T1000 (cell line): Measurements from ENCODE around the gene GTF2H3.
A peak's percentile ranks its signal among the peaks of the same experiment; 100 is the strongest.

Source experiments
- DNase-seq: peaks from one replicate; lab custom pipeline; 2025; ENCODE audit warnings: mixed read lengths; lab: John Stamatoyannopoulos, UW

GTF2H3 gene

GRCh38 chr12:123645380-123645779 lies 11.8 kb downstream of the GTF2H3 start:
- no peak for DNase-seq

DNA sequence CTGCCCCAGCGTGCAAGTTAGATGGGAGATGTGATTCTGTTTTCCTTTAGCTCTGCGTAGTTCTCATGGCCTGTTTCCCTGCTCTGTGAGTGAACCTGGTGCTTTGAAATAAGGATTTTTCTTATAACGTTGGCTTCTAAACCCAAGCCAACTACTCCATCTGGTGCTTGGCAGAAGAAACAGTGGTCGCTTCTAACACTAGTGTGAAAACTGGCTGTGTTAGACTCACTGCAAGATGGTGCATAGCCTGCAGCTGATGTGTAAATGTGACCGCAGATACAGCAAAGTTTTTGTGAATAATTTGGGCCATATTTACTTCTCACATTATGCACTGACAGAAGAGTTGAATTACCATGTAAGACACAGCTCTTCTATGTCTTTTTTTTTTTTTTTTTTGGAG lies 12.2 kb downstream of the GTF2H3 start:
- DNase-seq, result no peak

DNA sequence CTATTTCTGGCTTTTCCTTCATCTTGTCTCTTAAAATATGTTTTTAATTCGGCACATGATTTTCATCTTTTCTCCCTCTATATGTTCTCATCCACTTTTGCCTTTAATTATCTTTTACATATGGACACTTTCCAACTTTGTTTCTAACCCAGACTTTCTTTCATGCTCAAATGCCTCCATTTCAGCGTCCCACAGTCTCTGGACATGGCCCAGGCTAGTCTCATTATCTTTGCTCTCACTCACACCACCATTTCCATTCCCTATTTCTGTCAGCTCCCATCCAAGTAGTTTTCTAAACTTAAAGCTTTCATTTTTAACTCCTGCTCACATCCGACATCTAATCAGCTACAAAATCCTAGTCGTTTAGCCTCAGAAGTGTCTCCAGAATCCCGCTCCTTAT lies 14.8 kb downstream of the GTF2H3 start:
- no peak for DNase-seq

GRCh38 chr12:123654129-123654701 lies 20.6 kb downstream of the GTF2H3 start:
- DNase-seq, result no peak

- no peak for DNase-seq
These were observed 21.8 kb downstream of the GTF2H3 start for GRCh38 chr12:123655420-123655819.

GRCh38 chr12:123656392-123656791 lies 22.8 kb downstream of the GTF2H3 start:
- DNase-seq, result no peak

DNA sequence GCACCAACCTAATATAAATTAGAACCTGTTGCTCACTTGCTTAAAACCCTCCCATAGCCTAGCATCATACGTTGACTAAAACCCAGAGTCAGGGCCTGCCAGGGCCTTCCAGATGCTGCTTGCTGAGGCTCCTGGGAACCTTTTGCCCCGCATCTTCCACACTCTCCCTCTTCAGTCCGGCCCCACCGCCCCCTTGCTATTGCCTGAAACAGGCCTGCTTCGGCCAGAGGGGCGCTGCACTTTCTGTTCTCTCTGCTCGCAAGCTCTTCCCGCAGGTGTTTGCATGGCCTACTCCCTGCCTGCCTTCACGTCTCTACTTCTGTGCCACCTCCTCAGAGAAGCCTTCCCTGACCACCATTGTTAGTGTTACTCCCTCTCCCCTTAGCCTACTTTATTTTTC lies 23.6 kb downstream of the GTF2H3 start:
- DNase-seq, result no peak

DNA sequence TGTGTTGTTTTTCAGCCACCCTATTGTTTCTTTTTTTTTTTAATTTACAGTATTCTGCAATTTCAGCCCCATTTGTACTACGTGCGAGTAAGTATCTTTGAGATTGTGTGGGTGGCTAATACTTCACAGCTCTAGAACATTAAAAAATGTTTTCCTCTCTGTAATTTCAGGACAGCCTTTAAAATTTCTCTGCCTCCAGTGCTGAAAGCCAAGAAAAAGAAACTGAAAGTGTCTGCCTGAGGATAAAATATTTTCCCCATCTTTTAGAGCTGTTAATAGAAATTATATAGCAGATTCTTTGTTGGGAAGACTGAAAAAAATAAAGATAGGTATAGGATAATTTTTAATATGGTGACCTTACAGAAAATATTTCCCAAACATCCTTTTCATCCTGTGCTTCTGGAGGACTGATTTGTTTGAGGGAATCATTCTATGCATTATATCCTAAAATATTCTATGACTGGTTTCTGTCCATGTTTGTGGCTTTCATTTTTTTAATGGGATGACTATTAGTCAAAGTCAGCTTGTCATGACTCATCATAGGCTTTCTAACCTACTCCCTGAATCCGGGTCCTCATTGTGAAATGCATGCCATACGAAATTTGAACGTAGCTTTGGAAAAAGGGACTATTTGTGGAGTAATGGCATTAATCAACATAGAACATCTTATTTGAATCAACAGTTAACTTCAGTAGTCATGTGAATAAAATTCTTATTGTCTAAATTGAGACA lies 26.5 kb downstream of the GTF2H3 start:
- no peak for DNase-seq

DNA sequence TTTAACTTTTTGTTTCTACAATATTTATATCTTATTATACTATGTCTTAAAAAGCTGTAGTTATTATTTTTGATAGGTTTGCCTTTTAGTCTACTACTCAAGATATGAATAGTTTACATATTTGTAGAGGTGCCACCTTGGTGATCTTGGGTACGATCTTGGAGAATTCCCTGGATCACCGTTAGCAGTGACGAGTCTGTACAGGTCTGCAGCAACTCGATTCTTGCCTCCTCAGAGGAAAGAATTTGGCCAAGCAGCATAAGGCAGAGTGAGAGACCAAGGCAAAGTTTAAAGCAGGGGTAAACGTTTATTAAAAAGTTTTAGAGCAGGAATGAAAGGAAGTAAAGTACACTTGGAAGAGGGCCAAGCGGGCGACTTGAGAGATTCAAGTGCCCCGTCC lies 34.1 kb downstream of the GTF2H3 start:
- DNase-seq, result no peak

- peak; percentile 89 for DNase-seq
These were observed 37.5 kb downstream of the GTF2H3 start, which contains the start of gene TCTN2 for GRCh38 chr12:123670882-123671728. Gene TCTN2 (plus strand): TSS chr12:123671113. CDS start chr12:123671241, 128 bp downstream.

DNA sequence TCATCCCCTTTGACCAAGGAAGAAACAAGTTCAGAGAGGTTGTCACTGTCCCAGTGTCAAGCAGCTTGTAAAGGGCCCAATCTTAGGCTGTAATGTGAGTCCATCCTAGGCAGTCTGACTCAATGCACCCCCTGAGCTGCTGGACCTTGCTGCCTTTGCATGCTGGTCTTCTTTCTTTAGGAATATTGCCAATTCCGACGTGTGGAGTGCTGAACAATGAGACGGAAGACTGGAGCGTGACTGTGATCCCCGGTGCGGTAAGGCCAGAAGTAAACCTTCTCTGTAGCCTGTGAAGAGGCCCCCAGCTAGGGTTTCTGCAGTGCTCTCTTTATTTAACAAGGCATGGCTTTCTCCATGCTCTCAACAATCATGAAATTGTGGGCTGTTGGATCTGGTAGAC lies 38.2 kb downstream of the GTF2H3 start:
- DNase-seq, result no peak

- no peak for DNase-seq
These were observed 41.8 kb downstream of the GTF2H3 start for GRCh38 chr12:123675436-123675835.

GRCh38 chr12:123676616-123677320 lies 43.1 kb downstream of the GTF2H3 start:
- no peak for DNase-seq

DNA sequence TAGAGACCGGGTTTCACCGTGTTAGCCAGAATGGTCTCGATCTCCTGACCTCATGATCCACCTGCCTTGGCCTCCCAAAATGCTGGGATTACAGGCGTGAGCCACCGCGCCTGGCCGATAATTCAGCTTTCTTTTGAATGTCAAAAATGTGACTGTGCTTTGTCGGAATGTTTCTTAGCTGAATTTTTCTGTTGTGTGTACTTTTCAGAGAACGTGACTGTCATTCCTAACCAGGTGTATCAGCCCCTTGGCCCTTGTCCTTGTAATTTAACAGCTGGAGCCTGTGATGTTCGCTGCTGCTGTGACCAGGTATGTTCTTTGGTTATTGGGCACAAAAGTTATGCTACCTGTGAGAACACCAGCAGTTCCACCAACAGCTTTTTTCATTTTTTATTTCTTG lies 45.4 kb downstream of the GTF2H3 start:
- DNase-seq, result no peak

DNA sequence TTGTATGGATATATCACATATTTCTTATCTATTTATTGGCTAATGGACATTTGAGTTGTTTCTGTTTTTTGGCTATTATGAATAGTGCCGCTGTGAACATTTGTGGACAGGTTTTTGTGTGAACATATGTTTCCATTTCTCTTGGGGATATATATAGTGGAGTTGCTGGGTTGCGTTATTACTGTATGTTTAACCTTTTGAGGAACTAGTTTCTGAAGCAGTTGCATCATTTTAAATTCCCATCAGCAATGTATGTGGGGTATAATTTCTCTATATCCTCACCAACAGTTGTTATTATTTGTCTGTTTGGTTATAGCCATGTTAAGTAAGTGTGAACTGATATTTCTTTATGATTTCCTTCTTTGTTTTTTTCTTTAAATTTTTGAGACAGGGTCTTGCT lies 48.0 kb downstream of the GTF2H3 start:
- no peak for DNase-seq

- no peak for DNase-seq
These were observed 50.3 kb downstream of the GTF2H3 start for GRCh38 chr12:123683964-123684363.

- DNase-seq, result no peak
These were observed 53.1 kb downstream of the GTF2H3 start for GRCh38 chr12:123686636-123687190.

GRCh38 chr12:123690191-123690840 lies 56.7 kb downstream of the GTF2H3 start:
- no peak for DNase-seq

- no peak for DNase-seq
These were observed 62.6 kb downstream of the GTF2H3 start for GRCh38 chr12:123696207-123696606.

DNA sequence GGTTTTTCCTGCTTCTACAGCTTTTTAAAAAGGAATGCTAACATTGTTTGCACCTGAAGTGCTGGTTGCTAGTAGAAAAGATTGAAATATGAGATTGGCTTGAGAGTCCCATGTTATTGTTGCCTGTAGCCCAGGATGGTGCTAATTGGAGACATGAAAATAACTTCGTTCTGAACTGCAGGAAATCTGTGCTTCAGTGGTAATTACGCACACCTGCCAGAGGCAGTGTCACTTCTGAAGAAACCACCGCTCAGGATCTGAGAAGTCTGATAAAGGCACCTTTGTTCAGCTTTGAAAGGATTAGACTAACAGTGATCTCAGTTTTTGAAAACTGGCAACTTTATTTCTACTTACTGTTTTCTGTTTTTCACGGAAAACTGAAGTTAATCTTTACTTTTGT lies 63.0 kb downstream of the GTF2H3 start:
- no peak for DNase-seq

DNA sequence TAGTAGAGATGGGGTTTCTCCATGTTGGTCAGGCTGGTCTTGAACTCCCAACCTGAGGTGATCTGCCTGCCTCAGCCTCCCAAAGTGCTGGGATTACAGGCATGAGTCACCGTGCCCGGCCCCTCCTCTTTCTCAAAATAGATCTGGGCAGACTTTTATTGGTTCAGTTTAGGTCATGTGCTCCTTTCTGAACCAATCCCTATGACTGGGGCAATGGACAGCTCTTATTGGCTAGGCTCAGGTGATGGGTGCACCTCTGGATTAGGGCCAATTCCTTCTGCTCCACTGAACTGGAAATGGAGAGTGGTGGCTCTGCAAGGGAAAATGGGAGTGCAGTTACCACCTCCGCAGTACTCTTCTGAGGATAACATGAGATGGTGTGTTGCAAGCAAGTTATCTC lies 72.3 kb downstream of the GTF2H3 start:
- no peak for DNase-seq
